ENCODE results near the gene ANKRD9.

Gene ANKRD9

DNA sequence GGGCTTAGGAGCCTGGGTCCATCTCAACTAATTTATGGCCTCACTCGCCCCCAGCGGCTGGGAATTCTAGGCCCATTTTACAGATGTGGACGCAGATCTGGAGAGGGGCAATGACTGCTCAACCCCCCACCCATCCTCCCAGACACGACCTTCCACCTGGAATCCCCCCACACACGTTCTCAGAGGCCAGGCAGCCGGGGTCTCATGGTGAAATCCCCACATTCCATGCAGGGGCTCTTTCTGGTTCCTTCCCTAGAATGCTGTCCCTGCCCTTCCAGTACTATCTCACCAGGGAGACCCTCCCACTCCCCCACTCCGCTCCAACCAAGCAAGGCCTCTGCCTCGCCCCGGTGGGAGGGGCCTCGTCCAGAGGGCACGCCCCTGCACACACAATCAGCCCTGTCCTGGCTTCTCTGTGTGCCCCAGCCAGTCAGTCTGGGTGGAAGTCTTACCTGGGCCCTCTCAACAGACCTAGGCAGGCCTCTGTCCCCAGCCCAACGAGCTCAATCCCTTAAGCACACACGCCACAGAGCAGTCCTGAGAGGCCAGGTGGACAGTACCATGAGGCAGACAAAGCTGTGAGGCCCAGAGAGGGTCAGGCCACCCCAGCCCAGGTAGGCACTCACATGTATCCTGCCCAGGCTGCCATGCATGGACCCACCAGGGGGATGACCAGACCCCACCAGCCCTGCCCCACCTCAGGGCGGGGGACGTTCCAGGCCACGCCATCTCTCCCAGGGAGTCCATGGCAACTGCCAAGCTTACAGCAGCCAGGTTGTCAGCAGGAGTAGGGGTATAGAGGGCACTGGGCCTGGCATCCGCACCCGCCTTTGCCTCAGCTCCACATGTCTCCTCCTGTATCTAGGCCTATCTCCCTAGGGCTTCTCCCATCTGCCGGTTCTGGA is 1.3 kb upstream of the ANKRD9 start:
- Histone ChIP-seq H3K36me3 (no peaks in the 10 kb centered on the region), H3K4me1 (ENCODE audit: control insufficient read depth in 1 of 2, insufficient read depth in 1 of 2, low read depth in 1 of 2, low read length in 1 of 2) (peaks cover 12 to 14% of the 10 kb centered on the region in 2 experiments), H3K4me3 (ENCODE audit: low read depth in 1 of 2, low read length in 1 of 2) (peak overlapping the region; percentile 70 to 96), H3K9me3 (no peaks in the 10 kb centered on the region), H3K27ac (no peak overlapping the region), H3K27me3 (peaks cover 32% of the 10 kb centered on the region)
- TF ChIP-seq, protein P1, sequence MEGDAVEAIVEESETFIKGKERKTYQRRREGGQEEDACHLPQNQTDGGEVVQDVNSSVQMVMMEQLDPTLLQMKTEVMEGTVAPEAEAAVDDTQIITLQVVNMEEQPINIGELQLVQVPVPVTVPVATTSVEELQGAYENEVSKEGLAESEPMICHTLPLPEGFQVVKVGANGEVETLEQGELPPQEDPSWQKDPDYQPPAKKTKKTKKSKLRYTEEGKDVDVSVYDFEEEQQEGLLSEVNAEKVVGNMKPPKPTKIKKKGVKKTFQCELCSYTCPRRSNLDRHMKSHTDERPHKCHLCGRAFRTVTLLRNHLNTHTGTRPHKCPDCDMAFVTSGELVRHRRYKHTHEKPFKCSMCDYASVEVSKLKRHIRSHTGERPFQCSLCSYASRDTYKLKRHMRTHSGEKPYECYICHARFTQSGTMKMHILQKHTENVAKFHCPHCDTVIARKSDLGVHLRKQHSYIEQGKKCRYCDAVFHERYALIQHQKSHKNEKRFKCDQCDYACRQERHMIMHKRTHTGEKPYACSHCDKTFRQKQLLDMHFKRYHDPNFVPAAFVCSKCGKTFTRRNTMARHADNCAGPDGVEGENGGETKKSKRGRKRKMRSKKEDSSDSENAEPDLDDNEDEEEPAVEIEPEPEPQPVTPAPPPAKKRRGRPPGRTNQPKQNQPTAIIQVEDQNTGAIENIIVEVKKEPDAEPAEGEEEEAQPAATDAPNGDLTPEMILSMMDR (IDR thresholded peaks at IDR 0.05): no peak

DNA sequence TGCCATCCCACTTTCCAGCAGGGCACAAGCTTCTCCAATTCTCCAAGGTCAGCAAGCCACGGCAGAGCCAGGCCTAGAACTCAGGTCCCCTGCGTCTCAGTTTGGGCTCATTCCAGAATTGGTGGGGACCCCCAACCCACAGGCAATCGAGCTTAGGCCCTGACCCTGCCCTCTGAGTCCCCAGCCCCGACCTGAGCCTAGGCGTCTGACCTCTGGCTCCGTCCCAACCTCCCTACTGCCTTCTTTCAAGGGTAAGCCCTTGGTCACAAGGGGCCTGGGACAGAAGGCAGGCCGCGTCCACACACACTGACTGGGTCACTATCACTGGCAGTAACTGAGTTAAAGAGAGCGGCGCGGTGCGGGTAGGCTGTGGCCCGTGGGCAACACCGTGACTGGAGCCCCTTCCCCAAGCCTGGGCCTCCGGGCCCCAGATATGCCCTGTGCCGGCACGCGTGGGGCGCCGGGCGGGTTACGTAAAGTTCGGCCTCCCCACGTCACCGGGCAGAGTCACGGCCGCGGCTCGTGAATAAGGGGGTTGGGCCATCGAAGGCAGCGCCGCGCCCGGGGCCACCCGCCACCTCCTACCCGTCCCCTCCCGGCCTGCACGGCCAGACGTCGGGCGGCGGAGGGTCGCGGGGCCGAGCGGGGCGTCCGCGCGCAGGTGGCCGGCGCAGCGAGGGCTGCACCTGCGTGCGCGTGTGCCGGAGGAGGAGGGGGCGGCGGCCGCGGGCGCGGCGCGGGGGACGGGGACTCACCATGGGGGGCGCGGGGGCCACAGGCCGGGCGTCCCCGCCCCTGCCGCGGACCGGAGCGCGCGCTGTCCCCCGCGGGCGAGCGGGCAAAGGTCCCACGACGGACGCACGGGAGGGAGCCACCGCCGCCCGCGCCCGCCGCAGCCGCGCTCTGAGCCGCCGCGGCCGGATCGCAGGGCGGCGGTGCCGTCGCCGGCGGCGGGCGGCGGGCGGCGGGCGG is 516 bp downstream of the ANKRD9 start:
- H3K27me3 ChIP-seq: peaks cover 25% of the 10 kb centered on the region
- no peaks in the 10 kb centered on the region for H3K36me3 ChIP-seq
- H3K27ac ChIP-seq: peak overlapping the region; percentile 14
- no peaks in the 10 kb centered on the region for H3K9me3 ChIP-seq
- peaks cover 12 to 14% of the 10 kb centered on the region in 2 experiments for H3K4me1 ChIP-seq (ENCODE audit: control insufficient read depth in 1 of 2, insufficient read depth in 1 of 2, low read depth in 1 of 2, low read length in 1 of 2)
- TF ChIP-seq, protein P1 (IDR thresholded peaks at IDR 0.05): no peak
- peak overlapping the region; percentile 50 to 58 for H3K4me3 ChIP-seq (ENCODE audit: low read depth in 1 of 2, low read length in 1 of 2)

DNA sequence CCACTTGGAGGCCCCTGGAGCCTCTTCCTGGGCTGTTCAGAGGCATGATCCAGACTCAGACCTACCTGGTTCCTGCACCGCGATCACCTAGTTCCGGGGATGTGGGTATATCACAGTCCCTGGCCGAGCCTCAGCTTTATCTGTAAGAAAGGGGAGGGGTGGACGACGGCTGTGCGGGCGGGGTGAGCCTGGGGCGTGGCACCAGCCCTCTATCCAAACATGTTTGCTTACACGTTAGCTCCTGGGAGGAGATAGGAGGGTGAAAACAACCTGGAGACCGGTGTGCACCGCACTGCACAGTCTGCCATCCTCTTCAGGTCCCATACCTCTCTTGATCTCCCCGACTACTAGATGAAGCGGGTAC is 1.2 kb downstream of the ANKRD9 start:
- H3K27ac ChIP-seq: no peak overlapping the region
- H3K36me3 ChIP-seq: no peaks in the 10 kb centered on the region
- H3K4me3 ChIP-seq (ENCODE audit: low read depth in 1 of 2, low read length in 1 of 2): no peak overlapping the region

DNA sequence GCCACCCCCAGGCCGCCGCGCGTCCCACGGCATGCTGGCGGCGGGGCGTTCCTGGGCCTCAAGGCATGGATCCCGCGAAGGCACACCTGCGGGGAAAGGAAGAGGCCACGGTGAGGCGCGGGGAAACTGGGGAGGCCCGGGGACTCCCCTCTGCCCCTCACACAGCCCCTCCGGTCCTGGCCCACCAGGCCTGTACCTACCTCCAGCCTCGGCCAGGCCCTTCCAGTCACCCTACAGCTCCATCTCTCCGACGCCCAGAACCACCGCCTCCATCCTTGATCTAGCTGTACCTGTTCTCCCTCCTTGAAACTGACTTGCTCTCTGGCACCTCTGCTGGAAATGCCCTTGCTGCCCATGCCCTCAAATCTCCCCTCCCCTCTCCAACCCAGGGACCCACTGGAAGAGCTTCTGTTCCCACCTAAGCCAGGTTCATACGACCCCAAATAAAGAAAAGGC is 1.7 kb downstream of the ANKRD9 start:
- Histone ChIP-seq H3K9me3 (no peaks in the 10 kb centered on the region), H3K4me1 (ENCODE audit: control insufficient read depth in 1 of 2, insufficient read depth in 1 of 2, low read depth in 1 of 2, low read length in 1 of 2) (peaks cover 12 to 14% of the 10 kb centered on the region in 2 experiments), H3K27ac (no peak overlapping the region), H3K36me3 (no peaks in the 10 kb centered on the region), H3K4me3 (ENCODE audit: low read depth in 1 of 2, low read length in 1 of 2) (no peak overlapping the region), H3K27me3 (peaks cover 25% of the 10 kb centered on the region)
- TF ChIP-seq, protein P1 (IDR thresholded peaks at IDR 0.05): no peak

More for the DNA sequence above, 1.2 kb downstream of the ANKRD9 start:
- no peaks in the 10 kb centered on the region for H3K9me3 ChIP-seq
- TF ChIP-seq, protein P1 (IDR thresholded peaks at IDR 0.05): no peak
- peaks cover 12 to 14% of the 10 kb centered on the region in 2 experiments for H3K4me1 ChIP-seq (ENCODE audit: control insufficient read depth in 1 of 2, insufficient read depth in 1 of 2, low read depth in 1 of 2, low read length in 1 of 2)
- H3K27me3 ChIP-seq: peaks cover 25% of the 10 kb centered on the region

DNA sequence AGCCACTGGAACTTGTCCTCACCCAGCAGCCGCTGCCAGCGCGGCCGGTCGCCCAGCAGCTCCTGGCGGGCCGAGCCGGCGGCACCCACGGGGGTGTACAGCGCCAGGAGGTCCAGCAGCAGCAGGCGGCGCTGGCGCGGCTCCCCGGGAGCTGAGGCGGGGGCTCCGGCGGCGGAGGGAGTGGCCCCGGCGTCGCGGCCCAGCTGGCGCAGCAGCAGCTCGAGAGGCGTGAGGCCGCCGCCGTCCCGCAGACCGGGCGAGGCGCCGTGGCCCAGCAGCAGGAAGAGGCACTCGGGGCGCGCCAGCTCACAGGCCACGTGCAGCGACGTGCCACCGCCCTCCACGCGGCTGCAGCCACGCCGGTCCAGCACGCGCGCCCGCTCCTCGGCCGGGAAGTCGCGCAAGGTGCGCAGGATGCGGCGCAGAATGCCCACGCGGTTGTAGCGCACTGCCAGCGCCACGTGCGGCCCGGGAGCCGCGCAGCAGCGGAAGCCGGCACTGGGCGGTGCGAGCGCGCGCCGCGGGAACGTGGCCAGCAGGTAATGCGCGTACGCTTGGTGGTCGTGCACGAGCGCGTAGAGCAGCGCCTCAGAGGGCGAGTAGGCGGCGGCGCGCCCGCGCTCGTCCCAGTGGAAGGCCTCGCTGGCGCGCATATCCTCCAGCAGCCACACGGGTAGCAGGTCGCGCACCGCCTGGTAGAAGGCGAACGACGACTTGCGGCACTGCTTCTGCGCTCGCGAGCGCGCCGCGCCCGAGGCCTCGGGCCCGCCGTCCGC is 2.3 kb downstream of the ANKRD9 start:
- Histone ChIP-seq H3K4me1 (ENCODE audit: control insufficient read depth in 1 of 2, insufficient read depth in 1 of 2, low read depth in 1 of 2, low read length in 1 of 2) (peaks cover 12 to 14% of the 10 kb centered on the region in 2 experiments), H3K27me3 (peaks cover 25% of the 10 kb centered on the region), H3K27ac (no peak overlapping the region), H3K9me3 (no peaks in the 10 kb centered on the region), H3K4me3 (ENCODE audit: low read depth in 1 of 2, low read length in 1 of 2) (no peak overlapping the region), H3K36me3 (no peaks in the 10 kb centered on the region)
- TF ChIP-seq, protein P1 (IDR thresholded peaks at IDR 0.05): no peak
